Peyer's patch (tissue), 4 donors: ENCODE measurements around the gene ARHGEF26.

ENCODE experiments used
- POLR2A ChIP-seq, 2 donors: fragments of 450-650 bp; IDR thresholded peaks; one replicate each; pipeline ENCODE4 v1.5.1; 2017; ENCODE audit warnings: antibody characterized with exemption in 2 of 2, mild to moderate bottlenecking in 2 of 2, moderate library complexity in 2 of 2
- TF ChIP-seq, protein P1 (sequence below), 6 experiments: fragments of 450-650 bp in 4 of 6; fragments of 200-600 bp in 2 of 6; sonication (generic) in 1 of 6; IDR thresholded peaks; one replicate each; pipeline ENCODE4 v1.5.1; 2017 to 2019; ENCODE audit warnings: antibody characterized with exemption in 6 of 6, mild to moderate bottlenecking in 3 of 6, moderate library complexity in 1 of 6

DNA sequence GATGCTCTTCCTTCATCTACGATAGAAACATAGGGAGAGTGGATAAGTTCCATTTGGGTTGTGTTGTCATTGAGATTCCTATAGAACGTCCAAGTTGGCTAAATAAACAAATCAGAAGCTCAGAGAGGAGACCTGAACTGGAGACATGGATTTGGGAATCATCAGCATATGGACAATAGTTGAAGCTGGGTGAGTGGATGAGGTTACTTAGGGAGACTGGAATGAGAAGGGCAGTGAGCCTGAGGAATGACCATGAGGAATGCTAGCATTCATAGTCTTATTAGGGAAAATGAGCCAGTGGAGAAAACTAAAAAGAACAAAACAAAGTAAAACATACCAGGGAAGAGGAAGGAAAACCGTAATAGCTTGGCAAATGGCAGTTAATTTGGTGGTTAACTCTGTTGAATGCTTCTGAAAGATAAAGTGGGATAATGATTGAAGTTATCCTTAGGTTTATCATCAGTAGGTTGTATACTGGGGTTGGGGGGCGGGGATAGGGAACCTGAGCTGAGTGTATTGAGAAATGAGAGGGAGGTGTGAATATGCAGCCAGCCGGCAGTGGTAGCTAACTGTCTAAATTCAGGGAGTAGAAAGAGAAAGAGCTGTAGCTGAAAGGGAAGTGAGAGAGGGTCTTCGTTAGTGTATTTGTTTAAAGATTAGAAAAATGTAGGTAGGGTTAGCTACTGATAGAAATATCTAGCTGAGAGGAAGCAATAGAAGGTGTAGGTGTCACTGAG, 74.6 kb downstream of the ARHGEF26 start:
- TF ChIP-seq, protein P1, sequence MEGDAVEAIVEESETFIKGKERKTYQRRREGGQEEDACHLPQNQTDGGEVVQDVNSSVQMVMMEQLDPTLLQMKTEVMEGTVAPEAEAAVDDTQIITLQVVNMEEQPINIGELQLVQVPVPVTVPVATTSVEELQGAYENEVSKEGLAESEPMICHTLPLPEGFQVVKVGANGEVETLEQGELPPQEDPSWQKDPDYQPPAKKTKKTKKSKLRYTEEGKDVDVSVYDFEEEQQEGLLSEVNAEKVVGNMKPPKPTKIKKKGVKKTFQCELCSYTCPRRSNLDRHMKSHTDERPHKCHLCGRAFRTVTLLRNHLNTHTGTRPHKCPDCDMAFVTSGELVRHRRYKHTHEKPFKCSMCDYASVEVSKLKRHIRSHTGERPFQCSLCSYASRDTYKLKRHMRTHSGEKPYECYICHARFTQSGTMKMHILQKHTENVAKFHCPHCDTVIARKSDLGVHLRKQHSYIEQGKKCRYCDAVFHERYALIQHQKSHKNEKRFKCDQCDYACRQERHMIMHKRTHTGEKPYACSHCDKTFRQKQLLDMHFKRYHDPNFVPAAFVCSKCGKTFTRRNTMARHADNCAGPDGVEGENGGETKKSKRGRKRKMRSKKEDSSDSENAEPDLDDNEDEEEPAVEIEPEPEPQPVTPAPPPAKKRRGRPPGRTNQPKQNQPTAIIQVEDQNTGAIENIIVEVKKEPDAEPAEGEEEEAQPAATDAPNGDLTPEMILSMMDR (IDR thresholded peaks at IDR 0.05), result no peak
- no peak for TF ChIP-seq POLR2A (IDR thresholded peaks at IDR 0.05)
